Inflammatory macrophage (primary cell): Measurements from ENCODE around the gene TSN.

Experiments used
- DNase-seq, 2 donors: peaks; one replicate each; pipeline ENCODE4 v3.0.0-alpha.2; 2020 to 2022

TSN gene

DNA sequence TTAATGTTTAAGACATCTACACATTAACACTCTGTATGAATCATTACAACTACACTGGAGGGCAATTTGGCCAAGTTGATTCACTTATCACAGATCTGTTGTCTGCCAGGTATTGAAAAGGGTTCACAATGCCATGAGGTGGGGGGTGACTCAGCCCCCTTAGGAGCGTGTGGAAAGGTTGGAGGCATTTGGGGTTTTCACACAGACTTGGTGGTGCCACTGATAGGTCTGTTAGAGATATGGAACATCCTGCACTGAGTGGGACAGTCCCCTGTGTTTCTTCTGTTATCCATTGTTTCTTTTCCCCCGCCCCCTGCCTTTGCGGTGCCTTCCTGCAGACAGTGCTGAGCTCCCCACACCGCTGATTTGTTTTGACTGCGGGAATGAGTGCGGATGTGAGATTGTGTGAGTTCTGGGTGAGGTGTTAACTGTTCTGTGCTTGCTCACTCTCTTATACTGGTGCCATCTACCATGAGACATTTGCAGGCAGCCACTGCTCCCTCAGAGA, 9.3 kb upstream of the TSN start:
- no peak for DNase-seq

- peak; percentile 15 to 25 for DNase-seq
Observed at GRCh38 chr2:121748202-121748601, 7.2 kb upstream of the TSN start.

GRCh38 chr2:121754851-121755236, 607 bp upstream of the TSN start:
- peak in 1 of 2 donors; percentile 13 for DNase-seq

GRCh38 chr2:121764681-121765228, 9.3 kb downstream of the TSN start:
- no peak for DNase-seq

GRCh38 chr2:121766624-121767023, 11.2 kb downstream of the TSN start:
- no peak for DNase-seq

GRCh38 chr2:121768143-121768755, 12.8 kb downstream of the TSN start:
- no peak for DNase-seq

- no peak for DNase-seq
Observed at GRCh38 chr2:121771976-121772742, 16.7 kb downstream of the TSN start.

GRCh38 chr2:121774235-121774634, 18.8 kb downstream of the TSN start:
- DNase-seq: no peak

- DNase-seq: no peak
Observed at GRCh38 chr2:121776361-121776760, 20.9 kb downstream of the TSN start.

GRCh38 chr2:121776885-121777698, 21.6 kb downstream of the TSN start:
- DNase-seq: no peak

DNA sequence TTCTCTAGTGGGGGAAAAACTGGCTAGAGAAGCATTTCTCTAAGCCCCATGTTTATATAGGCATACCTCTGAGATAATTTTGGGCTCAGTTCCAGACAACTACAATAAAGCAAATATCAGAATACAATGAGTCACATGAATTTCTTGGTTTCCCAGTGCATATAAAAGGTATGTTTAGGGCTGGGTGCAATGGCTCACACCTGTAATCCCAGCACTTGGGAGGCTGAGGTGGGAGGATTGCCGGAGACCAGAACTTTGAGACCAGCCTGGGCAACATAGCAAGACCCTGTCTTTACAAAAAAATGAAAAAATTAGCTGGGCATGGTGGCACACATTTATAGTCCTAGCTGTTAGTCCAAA, 22.2 kb downstream of the TSN start:
- DNase-seq: no peak

DNA sequence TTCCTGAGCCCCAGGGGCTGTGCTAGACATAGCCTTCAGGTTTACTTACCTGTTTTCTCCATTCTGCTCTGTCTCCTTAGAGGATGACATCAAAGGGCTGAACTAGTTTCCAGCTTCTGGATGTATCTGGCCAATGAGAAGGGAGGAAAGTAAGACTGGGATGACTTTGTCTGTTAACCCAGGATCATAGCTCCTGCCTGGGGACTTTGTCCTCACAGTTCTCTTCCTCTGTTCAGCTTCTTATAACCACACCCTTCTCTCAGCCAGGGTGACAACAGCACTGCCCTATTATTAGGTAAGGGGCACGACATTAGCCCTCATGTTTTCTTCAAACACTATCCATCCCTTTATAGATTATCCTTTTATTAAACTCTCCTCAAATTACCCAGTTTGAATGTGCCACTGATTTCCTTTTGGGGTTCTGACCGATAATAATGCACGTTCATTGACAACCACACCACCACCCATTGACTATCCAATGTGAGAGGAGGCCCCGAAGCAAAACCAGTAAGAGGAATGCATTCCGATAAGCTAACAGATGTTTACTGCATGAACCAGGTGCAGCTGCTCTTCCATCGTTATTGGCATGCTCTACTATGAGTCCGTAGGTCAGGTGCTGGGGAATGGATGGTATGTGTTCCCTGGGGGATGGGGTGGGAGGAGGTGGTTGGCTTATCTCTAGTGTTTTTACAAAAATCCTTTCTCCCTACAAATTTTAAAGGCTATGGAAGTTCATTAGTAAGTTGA, 23.5 kb downstream of the TSN start:
- DNase-seq: no peak

GRCh38 chr2:121783180-121783579, 27.7 kb downstream of the TSN start:
- no peak for DNase-seq

DNA sequence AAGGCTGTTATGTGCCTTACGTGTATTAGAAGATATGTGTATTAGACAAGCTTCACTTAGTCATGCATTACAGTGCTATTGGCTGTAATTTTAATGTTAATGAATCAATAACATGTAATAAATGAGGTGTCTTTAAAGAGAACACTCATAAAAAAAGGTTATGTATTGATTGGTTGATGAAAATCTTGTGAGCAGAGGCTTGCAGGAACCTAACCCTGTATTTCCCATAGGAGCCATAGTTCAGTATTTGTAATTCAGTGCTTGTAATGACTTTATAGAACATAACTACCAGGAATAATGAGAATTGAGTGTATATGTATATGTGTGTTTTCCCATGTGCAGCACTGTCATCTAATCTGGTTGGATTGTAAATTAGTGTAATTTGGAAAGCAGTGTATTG, 33.2 kb downstream of the TSN start:
- no peak for DNase-seq

- no peak for DNase-seq
Observed at GRCh38 chr2:121790276-121790956, 35.0 kb downstream of the TSN start.

- DNase-seq: no peak
Observed at GRCh38 chr2:121791290-121791689, 35.8 kb downstream of the TSN start.

DNA sequence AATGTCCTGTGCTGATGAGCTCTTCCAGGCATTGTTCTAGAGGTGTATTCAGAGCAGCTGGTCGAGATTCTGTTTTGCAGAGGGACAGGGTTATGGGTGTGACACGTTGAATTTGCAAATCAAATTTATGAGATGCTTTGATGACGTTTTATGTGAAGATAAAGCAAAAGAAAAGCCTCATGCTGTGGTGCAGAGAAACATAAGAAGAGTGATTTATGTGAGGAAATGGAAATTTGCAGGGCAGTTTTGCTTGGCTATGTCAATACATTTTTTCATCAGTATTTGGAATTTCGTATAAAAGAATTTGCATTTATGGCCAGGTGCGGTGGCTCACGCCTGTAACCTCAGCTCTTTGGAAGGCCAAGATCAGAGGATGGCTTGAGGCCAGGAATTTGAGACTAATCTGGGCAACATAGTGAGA, 36.4 kb downstream of the TSN start:
- DNase-seq: no peak

- DNase-seq: no peak
Observed at GRCh38 chr2:121793816-121794215, 38.4 kb downstream of the TSN start.

GRCh38 chr2:121794233-121794632, 38.8 kb downstream of the TSN start:
- DNase-seq: no peak

GRCh38 chr2:121796239-121796638, 40.8 kb downstream of the TSN start:
- DNase-seq: no peak

DNA sequence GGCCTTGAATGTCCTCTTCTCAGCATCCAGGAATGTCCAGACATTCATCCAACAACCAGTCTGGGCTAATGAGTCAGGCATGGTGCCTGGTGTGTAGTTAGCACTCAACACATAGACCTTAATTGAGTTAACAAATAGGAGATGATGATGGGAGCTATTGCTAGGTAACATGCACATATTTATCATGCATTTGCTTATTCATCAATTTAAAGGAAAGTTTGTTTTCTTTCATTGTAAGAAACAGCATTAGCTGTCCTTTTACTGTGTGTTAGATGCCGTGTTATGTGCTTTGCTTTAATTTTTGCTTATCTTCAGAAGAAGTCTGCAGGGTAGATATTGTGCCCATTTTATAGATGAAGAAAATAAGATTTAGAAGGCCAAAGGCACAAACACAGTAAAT, 43.2 kb downstream of the TSN start:
- no peak for DNase-seq

DNA sequence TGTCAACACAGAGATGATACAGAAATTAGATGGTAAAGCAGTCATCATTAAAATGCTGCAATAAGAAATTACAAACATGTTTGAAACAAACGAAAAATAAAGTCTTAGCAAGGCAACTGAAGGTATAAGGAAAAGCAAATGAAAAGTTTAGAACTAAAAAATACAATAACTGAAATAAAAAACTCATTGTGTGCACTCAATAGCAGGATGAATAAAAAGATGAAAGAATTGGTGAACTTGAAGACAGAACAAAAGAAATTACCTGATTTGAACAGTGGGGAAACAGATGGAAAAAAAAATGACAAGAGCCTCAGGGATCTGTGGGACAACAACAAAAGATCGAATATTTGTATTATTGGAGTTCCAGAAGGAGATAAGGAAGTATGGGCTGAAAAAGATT, 46.5 kb downstream of the TSN start:
- no peak for DNase-seq
